Tibial artery (tissue), 4 donors: ENCODE data around the gene RAB3GAP2.
"Not testable (repeated sequence)": the region's sequence is repeated elsewhere in the genome, so short reads cannot be mapped to it uniquely, and the experiment has no call there.

Experiments
- DNase-seq, 2 donors: peaks; one replicate each; pipeline ENCODE4 v3.0.0-alpha.2; 2019
- H3K27ac ChIP-seq, 2 donors: fragments of 200-600 bp; sonication (generic) in 1 of 2; 1 replicate in 1 of 2; 2 replicates in 1 of 2; pipeline ENCODE4 v1.5.1; 2018 to 2019; ENCODE audit warnings: mild to moderate bottlenecking in 1 of 2
- H3K27me3 ChIP-seq, 2 donors: fragments of 200-600 bp; sonication (generic) in 1 of 2; one replicate each; pipeline versions ENCODE4 v1.5.1 to v1.6.0; 2016 to 2019
- H3K36me3 ChIP-seq, 3 donors: fragments of 200-600 bp; sonication (generic) in 2 of 3; one replicate each; pipeline ENCODE4 v1.5.1; 2016 to 2019; ENCODE audit warnings: mild to moderate bottlenecking in 2 of 3
- H3K4me1 ChIP-seq, 4 donors: fragments of 200-600 bp; sonication (generic) in 2 of 4; 1 replicate in 3 of 4; 2 replicates in 1 of 4; pipeline ENCODE4 v1.5.1; 2016 to 2019
- H3K4me3 ChIP-seq, 2 donors: fragments of 200-600 bp; sonication (generic) in 1 of 2; 1 replicate in 1 of 2; 2 replicates in 1 of 2; pipeline ENCODE4 v1.5.1; 2018 to 2019; ENCODE audit warnings: mild to moderate bottlenecking in 2 of 2
- H3K9me3 ChIP-seq, 3 donors: fragments of 200-600 bp; sonication (generic) in 1 of 3; one replicate each; pipeline ENCODE4 v1.5.1; 2016 to 2019
- CTCF ChIP-seq, 2 experiments: fragments of 200-600 bp in 1 of 2; fragments of 450-650 bp in 1 of 2; IDR thresholded peaks; one replicate each; pipeline ENCODE4 v1.5.1; 2017 to 2019; ENCODE audit warnings: antibody characterized with exemption in 2 of 2, mild to moderate bottlenecking in 1 of 2, moderate library complexity in 1 of 2
- intact Hi-C: fragments of 100-400 bp; cut with DNase I; formaldehyde crosslinking; loops from one replicate; pipeline ENCODE4 v1.15.0; 2023; ENCODE audit warnings: low total_unique reads

Gene RAB3GAP2

DNA sequence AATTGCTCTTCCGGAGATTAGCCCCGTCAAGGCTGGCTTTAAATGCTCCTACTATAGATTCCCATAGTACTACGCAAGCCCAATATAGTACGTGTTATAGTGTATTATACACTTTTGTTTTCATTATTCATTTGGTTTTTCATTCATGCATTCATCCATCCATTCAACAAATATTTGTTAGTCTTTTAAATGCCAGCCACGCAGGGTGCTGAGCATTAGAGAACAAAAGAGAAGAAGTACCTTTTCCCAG is 513 bp upstream of the RAB3GAP2 start:
- peak overlapping the region; percentile 95 to 99 for H3K4me3 ChIP-seq
- no peak for TF ChIP-seq CTCF (IDR thresholded peaks at IDR 0.05)

DNA sequence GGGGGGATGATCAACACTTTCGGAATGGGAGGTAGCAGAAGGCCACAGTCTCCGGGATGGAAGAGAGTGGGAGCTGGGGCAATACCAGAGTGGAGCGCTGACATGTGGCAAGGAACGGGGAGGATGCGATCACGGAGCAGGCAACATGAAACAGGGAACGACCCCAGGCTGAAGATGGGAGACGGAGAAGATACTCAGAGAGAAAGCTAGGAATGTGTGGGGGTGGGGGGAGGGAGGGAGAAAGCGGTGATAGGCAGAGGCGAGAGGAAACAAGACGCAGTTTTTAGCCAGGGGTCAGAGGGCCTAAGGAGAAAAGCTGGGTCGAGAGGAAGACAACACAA is 577 bp downstream of the RAB3GAP2 start:
- H3K27ac ChIP-seq = peak overlapping the region; percentile 91 to 92
- no peak for DNase-seq
- peaks cover 0 to 42% (median 20%) of the 10 kb centered on the region in 4 donors for H3K4me1 ChIP-seq
- TF ChIP-seq CTCF (IDR thresholded peaks at IDR 0.05) = no peak
- no peaks in the 10 kb centered on the region for H3K9me3 ChIP-seq
- intact Hi-C loops = no loop called here
- H3K36me3 ChIP-seq = peaks cover 0 to 4% (median 0%) of the 10 kb centered on the region in 3 donors
- H3K4me3 ChIP-seq = peak overlapping the region; percentile 95 to 99
- no peaks in the 10 kb centered on the region for H3K27me3 ChIP-seq

More for the DNA sequence above, 513 bp upstream of the RAB3GAP2 start:
- no peak for DNase-seq
- Histone ChIP-seq H3K36me3 (no peaks in the 10 kb centered on the region), H3K9me3 (no peaks in the 10 kb centered on the region), H3K27me3 (no peaks in the 10 kb centered on the region), H3K27ac (peak overlapping the region; percentile 91 to 92), H3K4me1 (peaks cover 0 to 34% (median 20%) of the 10 kb centered on the region in 4 donors)
- intact Hi-C loops = no loop called here

DNA sequence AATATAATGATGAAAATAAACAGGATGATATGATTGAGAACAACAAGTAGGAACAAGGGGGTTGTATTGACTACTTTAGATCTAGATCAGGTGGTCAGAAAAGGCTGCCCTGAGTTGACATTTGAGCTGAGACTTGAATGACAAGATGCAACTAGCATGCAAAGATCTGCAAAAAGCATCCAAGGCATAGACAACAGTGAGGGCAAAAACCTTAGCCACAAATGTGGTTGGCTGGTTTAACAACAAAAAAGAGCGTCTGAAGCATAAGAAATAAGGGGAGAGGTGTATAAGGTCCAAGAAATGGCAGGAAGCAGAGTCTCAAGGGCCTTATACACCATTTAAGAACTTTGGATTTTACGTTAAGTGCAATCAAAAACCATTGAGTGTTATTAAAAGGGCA is 3.2 kb downstream of the RAB3GAP2 start:
- peaks cover 0 to 42% (median 20%) of the 10 kb centered on the region in 4 donors for H3K4me1 ChIP-seq
- no peaks in the 10 kb centered on the region for H3K27me3 ChIP-seq
- intact Hi-C loops = no loop called here
- no peaks in the 10 kb centered on the region for H3K9me3 ChIP-seq
- no peak for DNase-seq
- peaks cover 0 to 4% (median 0%) of the 10 kb centered on the region in 3 donors for H3K36me3 ChIP-seq
- H3K4me3 ChIP-seq = no peak overlapping the region
- H3K27ac ChIP-seq = no peak overlapping the region
- TF ChIP-seq CTCF (IDR thresholded peaks at IDR 0.05) = no peak

DNA sequence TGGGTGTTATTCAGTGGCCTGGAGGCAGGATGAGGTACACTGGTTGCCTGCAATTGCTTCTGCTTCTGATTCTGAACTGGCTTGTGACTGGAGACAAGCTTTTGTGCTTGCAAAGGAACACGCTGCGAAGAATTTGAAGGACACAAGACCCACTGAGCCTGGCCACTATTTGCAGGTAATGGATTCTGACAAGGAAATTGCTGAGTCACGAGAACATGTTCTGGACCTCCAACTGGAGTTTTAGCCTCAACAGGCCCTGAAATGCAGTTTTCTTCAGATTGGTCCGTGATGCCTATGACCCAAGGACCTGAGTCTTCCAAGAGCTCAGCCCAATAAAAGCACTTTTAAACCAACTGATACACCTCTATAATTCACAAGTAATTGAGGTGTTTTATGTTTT is 4.6 kb downstream of the RAB3GAP2 start:
- intact Hi-C loops = no loop called here
- DNase-seq = no peak
- no peak for TF ChIP-seq CTCF (IDR thresholded peaks at IDR 0.05)

GRCh38 chr1:220260228-220260627 is 12.0 kb downstream of the RAB3GAP2 start:
- H3K4me3 ChIP-seq, DNase-seq, H3K9me3 ChIP-seq, H3K4me1 ChIP-seq, H3K27me3 ChIP-seq, H3K27ac ChIP-seq, H3K36me3 ChIP-seq, intact Hi-C loops: not testable (repeated sequence)

More for the DNA sequence above, 4.6 kb downstream of the RAB3GAP2 start:
- peaks cover 3 to 5% (median 4%) of the 10 kb centered on the region in 3 donors for H3K36me3 ChIP-seq
- H3K9me3 ChIP-seq = no peaks in the 10 kb centered on the region
- no peaks in the 10 kb centered on the region for H3K27me3 ChIP-seq
- no peak overlapping the region for H3K4me3 ChIP-seq
- H3K27ac ChIP-seq = no peak overlapping the region
- peaks cover 0 to 42% (median 20%) of the 10 kb centered on the region in 4 donors for H3K4me1 ChIP-seq

DNA sequence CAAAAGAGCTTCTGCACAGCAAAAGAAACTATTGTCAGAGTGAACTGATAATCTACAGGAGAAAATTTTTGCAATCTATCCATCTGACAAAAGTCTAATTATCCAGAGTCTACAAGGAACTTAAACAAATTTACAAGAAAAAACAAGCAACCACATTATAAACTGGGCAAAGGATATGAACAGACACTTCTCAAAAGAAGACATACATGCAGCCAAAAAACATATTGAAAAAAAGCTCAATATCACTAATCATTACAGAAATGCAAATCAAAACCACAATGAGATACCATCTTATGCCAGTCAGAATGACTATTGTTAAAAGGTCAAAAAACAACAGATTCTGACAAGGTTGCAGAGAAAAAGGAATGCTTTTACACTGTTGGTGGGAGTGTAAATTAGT is 12.5 kb downstream of the RAB3GAP2 start:
- H3K9me3 ChIP-seq, H3K4me1 ChIP-seq, DNase-seq, intact Hi-C loops, H3K36me3 ChIP-seq, H3K27me3 ChIP-seq, H3K4me3 ChIP-seq, H3K27ac ChIP-seq: not testable (repeated sequence)

- H3K9me3 ChIP-seq, H3K4me1 ChIP-seq, H3K27ac ChIP-seq, DNase-seq, H3K4me3 ChIP-seq, H3K27me3 ChIP-seq, intact Hi-C loops: not testable (repeated sequence)
- peaks cover 15 to 18% (median 16%) of the 10 kb centered on the region in 3 donors for H3K36me3 ChIP-seq
Observed at GRCh38 chr1:220256194-220256593, 16.1 kb downstream of the RAB3GAP2 start.
